Activated CD8-positive, alpha-beta memory T cell treated with anti-CD3 and anti-CD28 coated beads for 1 hour (primary cell): ENCODE results near the gene KCNIP4.

ENCODE experiments used
- DNase-seq, 2 donors: peaks; one replicate each; pipeline ENCODE4 v3.0.0-alpha.2; 2020; ENCODE audit warnings: low read depth in 1 of 2; ENCODE audit errors: extremely low read depth in 1 of 2

KCNIP4 gene

DNA sequence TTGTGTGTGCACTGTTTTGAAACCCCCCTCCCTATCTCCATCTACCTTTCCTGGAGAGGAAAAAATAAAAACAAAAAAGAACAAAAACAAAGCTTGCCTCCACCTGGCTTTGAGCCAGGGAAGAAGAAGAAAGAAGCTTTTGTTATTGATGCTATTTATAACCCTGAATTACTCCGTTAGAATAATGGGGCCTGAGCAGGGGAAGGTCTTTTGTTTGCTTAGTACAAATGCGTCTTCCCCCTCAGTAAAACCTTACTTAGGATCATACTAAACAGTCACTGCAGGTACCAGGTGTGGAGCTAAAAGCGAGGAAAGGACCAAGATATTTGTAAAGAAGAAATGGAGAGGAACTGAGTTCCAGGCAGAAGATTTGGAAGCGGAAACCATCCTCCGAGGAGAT lies 352.1 kb downstream of the KCNIP4 start:
- DNase-seq: no peak

GRCh38 chr4:21593671-21594001 lies 354.9 kb downstream of the KCNIP4 start:
- no peak for DNase-seq

DNA sequence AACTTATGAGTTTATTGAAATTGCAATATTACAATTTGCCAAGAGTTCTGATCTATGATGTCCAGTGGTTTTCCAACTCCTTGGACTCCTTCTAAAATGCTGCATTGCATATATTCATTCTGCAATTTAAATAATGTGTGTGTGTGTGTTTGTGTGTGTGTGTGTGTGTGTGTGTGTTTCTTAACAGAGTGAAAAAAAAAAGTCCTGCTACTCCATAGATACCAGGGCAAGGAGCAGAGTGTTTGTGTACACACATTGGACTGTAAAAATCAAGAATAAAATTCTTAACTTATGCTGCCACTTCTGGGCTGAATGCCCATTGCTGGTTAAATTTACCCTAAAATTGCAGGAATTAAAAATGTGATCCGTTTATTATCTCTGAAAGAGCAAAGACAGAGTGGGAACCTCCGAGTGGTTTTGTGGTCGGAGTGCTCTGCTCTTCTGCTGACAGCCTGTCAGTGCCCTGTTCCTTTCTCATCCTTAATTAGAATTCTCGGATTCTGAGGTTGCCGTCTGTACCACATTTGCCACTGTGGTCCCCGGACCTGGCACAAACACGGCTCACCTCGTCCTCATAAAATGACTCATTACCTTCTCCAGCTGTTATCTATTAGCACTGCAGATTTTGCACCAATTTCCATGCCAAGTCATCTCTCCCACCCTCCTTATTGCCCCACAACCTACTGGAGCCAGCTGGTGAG lies 355.5 kb downstream of the KCNIP4 start:
- no peak for DNase-seq

DNA sequence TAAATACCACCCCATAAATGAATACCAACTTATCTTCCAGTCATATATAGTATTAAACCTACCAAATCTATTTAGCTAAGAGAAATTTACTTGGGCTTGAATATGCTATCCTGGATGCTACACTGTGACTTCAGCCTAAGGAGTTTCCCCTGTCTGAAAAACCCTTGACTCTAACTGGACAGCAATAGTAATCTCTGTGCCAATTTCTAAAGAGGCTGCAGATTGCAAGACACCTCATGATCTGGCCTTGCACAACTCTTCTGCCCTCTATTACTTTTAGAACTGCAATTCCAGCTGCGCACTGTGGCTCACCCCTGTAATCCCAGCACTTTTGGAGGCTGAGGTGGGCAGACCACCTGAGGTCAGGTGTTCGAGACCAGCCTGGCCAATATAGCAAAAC lies 371.5 kb downstream of the KCNIP4 start:
- no peak for DNase-seq

- DNase-seq: no peak
Observed at GRCh38 chr4:21571100-21571499, 377.5 kb downstream of the KCNIP4 start.

DNA sequence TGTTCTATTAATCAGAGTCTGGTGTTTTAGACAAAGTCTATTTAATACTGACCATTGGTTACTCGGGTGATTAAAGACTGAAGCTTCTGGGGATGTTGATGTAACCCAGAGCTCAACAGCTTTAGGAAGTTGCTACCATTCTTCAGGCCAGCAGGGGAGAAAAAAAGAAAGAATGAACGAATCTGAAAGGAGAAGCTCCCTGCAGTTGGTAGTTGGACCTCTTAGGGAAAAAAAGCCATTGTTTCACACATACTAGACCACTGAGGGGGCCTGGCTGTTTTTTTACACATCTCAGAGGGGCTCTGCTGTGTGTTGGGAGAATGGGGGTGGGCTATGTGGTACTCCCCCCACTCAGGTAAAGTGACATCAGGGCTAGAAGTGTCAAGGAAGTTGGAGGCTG lies 378.9 kb downstream of the KCNIP4 start:
- no peak for DNase-seq

DNA sequence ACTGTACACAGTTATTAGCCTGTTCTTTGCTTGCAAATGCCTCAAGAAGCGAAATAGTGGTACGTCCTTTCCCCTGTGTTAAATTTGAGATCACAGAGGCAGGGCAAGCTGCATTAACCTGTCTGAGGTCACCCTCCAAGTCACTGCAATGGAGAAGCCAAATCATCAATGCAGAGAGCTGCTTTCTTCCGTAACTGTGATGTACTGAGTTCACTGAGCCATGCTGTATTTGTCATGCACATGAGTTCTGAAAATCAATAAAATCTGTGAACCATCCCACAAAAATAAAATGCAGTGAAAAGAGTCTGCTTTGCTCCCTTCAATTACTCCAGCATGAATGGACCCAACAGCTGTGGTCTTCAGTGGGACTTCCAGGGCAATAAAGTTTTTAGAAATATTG lies 393.5 kb downstream of the KCNIP4 start:
- DNase-seq: no peak

GRCh38 chr4:21554500-21554899 lies 394.1 kb downstream of the KCNIP4 start:
- no peak for DNase-seq

DNA sequence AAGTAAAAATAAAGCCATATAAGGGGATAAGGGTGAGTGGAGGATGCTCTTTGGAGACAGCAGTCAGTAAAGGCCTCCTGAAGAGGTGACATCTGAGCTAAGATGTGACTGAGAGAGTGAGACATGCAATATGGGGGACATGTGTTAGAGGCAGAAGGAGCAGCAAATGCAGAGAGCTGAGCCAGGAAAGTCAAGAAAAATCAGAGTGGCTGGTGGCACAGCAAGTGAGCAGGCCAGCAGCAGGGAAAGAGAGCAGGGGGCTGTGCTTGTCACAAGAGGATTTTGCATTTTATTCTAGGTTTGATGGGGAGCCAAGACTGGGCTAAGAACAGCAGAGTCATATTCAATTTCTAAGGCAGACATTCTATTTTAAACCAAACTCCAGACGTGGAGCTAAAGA lies 394.5 kb downstream of the KCNIP4 start:
- DNase-seq: no peak

DNA sequence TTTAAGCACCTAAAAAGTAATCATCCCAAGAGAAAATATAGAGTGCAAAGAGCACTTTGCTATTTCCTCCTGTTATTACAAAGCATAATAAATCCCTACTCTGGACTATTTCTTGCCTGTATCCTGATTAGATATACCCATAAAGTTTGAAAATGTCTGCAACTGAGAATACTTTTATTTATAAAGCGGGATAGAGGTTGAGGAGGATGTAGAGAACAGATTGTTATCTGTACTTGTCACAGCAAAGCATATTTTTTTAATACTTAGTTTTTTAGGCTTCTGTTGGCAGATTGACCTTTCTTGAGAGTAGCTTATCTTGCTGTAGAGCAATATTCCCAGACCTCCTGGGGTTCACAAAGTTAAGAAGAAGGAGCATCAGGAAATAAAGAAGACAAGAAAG lies 396.1 kb downstream of the KCNIP4 start:
- DNase-seq: no peak

- DNase-seq: no peak
Observed at GRCh38 chr4:21544955-21545354, 403.6 kb downstream of the KCNIP4 start.

- no peak for DNase-seq
Observed at GRCh38 chr4:21544415-21544814, 404.2 kb downstream of the KCNIP4 start.

DNA sequence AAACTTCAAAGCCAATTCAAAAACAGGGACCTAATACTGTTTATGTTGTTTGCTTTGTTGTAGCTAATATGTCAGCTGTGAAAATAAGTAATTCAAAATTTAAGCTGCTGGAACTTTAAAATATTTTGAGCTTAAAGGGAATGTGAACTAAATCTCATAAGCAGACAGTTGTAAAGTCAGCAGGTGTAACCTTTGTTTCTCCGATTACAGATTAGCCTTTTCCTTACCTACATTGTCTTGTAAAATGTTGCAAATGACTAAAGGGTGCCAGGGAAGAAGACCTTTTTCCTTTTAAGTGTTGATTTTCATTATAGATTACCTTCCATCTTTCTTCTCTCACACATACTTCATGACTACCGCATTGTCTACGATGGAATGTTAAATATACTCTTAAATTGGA lies 405.1 kb downstream of the KCNIP4 start:
- DNase-seq: no peak

DNA sequence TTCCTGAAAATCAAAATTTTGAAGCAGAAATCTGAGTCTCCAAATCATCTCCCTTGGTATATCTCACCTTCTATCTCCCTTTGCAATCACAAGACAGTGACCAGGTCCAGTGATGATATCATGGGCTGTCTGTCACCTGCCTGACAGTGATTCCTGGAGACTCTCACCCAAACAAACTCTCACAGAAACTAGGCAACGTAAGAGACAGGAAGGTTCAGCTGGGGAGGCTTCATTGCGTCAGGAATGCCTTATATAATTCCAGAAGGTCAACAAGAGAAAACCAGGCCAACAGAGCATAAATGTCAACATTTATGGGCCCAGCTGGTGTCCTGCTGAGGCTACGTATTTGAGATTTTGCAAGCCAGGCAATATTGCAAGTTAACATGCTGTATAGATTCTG lies 412.7 kb downstream of the KCNIP4 start:
- no peak for DNase-seq

GRCh38 chr4:21531048-21531447 lies 417.5 kb downstream of the KCNIP4 start:
- DNase-seq: no peak

- DNase-seq: no peak
Observed at GRCh38 chr4:21529214-21529613, 419.4 kb downstream of the KCNIP4 start.

DNA sequence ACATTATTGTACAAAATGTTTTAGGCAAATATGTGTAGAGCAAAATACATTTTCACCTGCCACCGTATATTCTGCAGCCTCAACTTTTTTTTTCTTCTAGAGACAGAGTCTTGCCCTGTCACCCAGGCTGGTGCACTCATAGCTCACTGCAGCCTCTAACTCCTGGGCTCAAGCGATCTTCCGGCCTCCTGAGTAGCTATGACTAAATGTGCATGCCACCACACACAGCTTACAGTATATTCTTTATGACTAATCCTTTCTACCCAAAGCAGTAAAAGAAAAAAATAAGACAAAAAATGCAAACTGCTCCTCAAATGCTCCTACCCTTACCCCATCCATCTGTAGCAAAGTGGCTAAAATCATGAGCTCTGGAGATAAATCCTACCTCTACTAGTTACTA lies 426.3 kb downstream of the KCNIP4 start:
- no peak for DNase-seq

DNA sequence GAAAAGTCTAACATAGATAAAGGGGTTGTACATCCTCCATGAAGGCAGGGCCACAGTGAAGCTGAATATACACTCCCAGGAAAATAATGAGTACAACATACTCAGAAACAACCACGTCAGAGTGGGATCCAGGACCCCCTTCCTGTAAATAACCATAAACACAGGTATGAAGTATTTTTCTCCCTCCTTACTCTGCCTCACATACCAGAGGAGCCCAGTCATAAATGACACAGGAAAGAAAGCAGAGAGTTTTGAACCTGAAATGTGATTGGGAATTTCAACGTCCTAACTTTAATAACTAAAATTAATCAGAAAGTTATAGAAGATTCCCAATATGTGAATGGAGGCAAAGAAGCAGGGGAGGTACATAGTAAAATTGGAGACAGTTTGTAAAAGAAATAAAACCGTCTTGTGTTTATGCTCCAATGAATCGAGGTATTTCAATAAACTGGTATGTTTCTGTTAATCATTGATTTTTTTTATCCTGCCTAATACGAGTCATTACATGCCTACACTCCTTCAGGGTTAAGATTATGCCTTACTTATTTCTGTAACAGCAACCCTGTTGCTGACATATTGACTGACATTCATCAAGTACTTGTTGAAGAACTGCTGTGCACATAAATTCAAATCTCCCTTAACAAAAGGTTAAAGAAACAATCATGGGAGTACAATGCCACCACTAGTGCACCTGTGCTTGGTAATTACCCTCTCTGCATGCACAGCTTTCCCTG lies 431.3 kb downstream of the KCNIP4 start:
- no peak for DNase-seq

DNA sequence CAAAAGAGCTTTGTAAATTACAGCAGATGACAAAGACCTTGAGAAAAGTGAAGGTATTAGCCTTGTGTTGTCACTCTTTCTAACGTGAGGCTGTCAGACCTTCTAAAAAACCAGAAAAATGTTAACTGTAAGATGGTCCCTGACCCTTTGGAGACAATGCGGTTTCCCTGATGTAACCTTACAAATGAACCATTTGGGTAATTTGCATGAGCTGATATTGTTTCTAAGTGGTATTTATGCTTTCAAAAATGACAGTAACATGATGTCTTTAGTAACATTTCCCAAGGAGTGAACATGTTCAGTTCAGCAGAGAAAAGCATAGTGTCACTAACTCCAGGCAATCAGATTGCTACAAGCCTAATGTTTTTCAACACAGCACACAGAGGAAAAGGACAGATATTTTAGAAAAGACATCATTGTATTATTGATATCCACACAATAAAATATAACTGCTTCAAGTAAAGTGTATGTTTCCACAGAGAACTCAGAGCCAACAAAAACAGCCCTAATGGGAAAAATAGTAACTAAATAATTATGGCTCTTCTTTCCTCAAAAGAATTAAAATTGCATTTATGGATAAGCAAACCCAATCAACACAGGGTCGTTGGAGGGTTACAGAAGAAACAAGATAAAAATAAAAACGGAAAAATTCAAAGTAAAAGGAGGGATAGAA lies 434.4 kb downstream of the KCNIP4 start:
- DNase-seq: no peak

DNA sequence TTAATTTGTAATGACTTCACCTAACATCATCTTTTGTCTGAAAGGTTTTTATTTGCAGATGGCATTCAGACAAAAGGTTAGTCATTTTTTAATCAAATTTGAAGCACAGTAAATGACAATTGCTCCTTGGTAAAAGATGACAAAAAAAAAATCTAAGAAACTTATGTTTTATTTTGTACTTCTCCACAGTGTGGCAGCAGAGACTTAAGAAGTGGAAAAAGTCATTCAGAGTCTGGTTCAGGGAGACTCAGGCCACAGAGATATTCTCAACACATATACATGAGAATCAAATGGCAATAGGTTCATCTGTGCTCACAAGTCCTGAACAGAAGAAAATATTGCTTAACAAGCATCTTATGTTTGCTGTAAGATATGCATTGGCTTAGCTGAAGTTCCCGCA lies 436.2 kb downstream of the KCNIP4 start:
- no peak for DNase-seq

DNA sequence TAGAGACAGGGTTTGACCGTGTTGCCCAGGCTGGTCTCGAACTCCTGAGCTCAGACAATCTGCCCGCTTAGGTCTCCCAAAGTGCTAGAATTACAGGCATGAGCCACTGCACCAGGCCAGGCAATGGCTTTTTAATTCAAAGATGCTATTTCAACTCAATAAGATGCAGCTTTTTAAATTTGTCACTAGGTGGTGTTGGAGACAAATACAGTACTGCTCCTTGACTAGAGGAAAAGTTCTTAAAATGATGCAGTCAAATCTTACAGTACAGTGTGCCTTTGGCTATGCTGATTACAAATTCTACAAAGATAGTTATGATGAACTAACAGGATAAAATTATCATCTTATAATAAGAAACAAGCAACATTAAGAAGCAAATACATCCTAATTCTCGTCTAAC lies 441.1 kb downstream of the KCNIP4 start:
- no peak for DNase-seq

- DNase-seq: no peak
Observed at GRCh38 chr4:21490682-21491081, 457.9 kb downstream of the KCNIP4 start.
